ENCODE measurements around the gene MCUB.

DNA sequence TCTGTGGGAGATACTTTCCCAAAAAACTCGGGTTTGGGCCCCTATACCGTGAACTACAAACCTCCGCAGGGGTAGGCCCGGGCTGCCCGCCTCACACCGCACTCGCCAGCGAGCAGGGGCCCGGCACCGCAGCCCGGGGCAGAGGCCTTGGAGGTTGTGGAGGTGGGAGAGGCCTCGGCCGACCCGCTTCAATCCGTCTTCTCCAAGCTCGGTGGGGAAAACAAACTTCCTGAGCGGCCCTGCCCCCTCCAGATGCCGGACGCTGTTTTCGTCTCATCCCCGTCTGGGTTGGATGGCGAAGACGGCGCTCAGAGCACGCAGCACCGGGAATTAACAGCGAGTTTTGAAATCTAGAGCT is 442 bp upstream of the MCUB start:
- TF ChIP-seq EZH2phosphoT487 (IDR thresholded peaks at IDR 0.05; ENCODE audit: low read depth, severe bottlenecking, unreplicated experiment) (no peak), CTCF (IDR thresholded peaks at IDR 0.05; ENCODE audit: poor library complexity) (no peak)
